Skin epidermis (tissue), 12 donors: ENCODE measurements around the gene MID1.

ENCODE experiments used
- H3K27ac ChIP-seq, 21 experiments: fragments of 200-600 bp; sonication (generic) in 11 of 21; one replicate each; pipeline ENCODE4 v1.5.0; 2020; ENCODE audit warnings: mild to moderate bottlenecking in 3 of 21, inconsistent platforms in 2 of 21, moderate library complexity in 2 of 21
- H3K4me3 ChIP-seq, 7 experiments: fragments of 200-600 bp; sonication (generic) in 2 of 7; one replicate each; pipeline ENCODE4 v1.5.0; 2020; ENCODE audit warnings: inconsistent platforms in 2 of 7, mild to moderate bottlenecking in 2 of 7, moderate library complexity in 1 of 7

The MID1 gene

DNA sequence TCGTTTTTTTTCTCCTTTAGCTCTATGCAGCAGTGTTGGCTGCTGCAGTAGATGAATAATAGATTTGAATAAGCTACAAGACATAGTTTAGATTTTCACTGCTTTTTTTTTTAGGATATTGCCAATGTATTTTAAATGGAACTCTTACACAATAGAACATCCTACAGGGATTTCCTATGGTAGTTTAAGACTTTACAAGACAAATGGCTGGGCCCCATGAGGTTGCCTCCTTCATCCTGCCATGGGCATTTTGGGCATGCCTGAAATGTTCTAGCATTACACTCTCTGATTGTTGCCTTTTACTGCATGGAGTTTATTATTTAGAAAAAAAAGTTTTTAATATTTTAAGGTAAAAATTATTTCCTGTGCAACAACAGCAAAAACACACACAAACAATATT lies 74.5 kb downstream of the MID1 start:
- no peak overlapping the region for H3K27ac ChIP-seq
- H3K4me3 ChIP-seq, result no peak overlapping the region

DNA sequence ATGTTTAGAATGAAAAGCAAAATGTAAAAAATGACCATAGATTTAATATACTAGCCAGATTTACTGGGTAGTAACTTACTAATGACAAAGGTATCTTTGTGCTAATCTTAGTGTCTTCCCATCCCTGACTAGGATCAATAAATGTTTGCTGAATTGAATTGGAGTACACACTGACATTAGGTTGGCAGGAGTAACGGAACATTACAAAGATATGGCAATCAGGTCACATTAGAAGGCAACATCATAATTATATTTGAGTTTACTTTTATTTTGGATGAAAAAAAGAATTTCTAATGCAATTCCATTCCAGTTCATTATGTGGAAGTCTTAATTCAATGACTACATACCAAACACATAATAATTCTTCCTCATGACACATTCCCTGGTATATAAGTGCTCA lies 77.8 kb downstream of the MID1 start:
- H3K27ac ChIP-seq, result no peak overlapping the region
- H3K4me3 ChIP-seq, result no peak overlapping the region

DNA sequence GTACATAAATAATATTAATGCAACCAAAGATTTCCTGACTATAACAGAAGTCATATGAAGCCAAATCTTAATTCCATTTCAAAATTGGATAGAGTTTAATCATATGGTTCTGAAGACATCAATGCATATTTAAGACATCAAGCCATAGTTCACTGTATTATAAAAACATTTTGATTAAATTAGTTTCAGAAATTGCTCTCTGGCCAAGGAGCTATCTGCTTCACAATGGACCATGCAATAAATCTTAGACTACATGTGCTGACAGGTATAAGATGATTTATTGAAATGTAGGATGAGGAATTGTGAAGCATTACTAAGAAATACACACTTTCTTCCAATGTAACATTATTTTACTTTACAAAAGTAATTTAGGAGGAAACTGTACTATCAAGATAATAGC lies 81.6 kb downstream of the MID1 start:
- Histone ChIP-seq H3K4me3 (no peak overlapping the region), H3K27ac (no peak overlapping the region)

DNA sequence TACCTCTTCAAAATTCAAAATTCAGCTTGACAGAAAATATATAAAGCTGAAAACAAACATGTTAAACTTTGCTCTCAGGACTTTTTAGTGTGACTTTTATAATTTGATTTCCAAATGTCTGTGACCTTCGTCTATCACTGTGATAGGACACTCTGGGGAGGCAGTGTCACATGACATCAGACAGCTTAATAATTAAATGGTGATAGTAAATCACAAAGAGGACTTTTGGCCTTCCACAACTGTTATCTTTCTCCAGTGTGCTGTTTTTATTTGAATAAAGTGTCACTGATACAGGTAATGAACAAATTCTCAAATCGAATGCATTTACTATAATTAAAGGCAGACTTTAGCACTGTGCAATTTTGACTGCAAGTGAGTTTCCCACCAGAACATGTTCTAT lies 83.1 kb downstream of the MID1 start:
- no peak overlapping the region for H3K4me3 ChIP-seq
- H3K27ac ChIP-seq, result no peak overlapping the region

DNA sequence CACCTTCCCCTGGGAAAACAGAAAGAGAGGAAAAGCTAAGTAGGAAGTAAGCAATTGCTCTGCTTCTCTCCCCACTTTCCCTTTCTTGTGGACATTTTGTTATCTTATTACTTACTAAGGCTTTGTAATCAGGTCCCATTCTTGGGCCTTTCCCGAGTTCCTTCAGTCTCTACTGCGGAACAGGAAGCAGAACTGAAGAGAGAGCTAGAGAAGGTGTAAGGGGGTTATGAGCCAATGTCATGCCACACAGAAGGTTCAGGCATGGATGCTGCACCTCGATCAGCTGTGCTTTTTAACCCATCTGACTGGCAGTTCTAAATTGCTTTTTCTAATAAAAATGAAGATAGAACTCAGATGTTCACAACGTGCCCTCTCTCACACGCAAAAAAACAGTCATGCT lies 83.6 kb downstream of the MID1 start:
- H3K4me3 ChIP-seq, result no peak overlapping the region

DNA sequence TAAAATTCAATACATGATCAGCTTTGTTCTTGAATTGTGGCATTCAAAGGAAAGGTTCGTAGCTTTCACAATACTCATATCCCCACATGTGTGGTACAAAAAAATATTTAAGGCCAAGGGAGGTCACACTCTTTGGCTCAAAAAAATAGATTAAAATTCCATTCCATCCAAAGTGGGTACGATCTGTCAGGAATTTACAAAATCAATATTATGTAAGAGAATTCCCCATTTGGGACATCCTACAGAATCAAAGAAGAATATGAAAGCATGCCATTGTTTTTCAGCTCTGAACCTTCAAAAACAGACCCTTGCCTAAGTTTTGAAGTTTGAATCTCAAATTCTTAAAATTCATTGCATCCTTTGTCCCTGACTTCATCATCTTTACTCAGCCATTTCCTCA lies 85.8 kb downstream of the MID1 start:
- H3K4me3 ChIP-seq, result no peak overlapping the region
- H3K27ac ChIP-seq, result no peak overlapping the region

More for the DNA sequence above, 83.6 kb downstream of the MID1 start:
- no peak overlapping the region for H3K27ac ChIP-seq

DNA sequence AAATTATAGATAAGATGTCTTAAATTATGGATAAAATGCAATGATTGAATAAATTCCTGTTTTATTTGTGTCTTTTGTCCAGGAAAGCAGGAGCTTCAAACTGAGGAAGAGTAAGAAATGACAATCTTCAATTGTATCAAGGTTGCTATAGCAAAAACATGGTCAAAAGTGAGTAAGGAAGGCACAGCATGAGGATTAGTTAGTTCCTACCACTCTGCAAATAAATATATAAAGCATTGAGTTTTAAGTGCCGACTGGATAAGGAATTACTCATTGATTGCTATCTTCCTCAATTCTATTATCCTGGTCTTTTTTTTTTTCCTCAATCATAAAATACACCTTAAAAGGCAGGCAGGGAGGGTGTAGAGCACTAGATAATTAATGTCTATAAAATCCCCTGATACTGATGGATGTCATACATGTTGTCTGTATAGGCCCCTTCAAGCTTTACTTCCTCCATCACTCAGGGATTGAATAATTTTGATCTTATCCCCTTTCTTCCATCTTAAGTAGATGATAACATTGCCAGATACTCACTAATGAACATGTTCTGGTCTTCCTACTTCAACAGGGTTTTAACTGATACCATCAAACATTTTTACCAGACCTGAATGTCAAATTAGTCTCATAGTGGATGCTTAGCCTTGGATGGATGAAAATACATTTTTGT lies 86.6 kb downstream of the MID1 start:
- Histone ChIP-seq H3K27ac (no peak overlapping the region), H3K4me3 (no peak overlapping the region)

DNA sequence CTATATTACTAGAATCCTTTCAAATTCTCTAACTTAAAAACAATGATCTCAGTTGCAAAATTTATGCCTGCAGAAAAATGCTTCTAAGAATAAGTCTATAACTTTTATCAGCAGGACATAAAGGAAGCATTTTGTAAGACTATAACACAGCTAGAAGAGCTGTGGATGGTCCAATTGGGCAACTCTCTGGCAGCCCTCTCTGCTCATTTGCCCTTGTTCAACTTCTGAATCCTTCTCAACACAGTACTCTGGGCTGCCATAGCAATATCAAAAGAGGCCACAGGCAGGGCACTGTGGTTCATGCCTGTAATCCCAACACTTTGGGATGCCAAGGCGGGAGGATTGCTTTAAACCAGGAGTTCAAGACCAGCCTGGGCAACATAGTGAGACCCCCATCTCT lies 88.5 kb downstream of the MID1 start:
- Histone ChIP-seq H3K27ac (no peak overlapping the region), H3K4me3 (no peak overlapping the region)

DNA sequence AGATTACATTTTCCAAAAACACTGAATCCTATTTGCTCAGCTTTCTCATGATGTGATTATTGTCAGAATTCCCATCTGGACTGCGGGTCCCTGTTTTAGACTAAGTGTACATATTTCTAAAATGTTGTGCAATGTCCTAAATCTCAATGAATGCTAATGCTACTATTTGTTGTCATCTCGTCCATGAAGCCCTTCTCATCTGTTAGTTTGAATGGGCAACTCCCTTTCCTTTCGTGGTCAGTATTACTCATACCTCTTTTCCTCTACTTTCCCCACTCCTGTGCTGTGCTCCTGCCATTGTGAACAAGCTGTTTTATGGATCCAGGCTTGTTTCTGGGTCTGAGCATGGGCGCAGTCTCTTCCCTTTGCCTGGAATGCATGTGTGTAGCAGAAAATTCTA lies 91.0 kb downstream of the MID1 start:
- Histone ChIP-seq H3K4me3 (no peak overlapping the region), H3K27ac (no peak overlapping the region)

DNA sequence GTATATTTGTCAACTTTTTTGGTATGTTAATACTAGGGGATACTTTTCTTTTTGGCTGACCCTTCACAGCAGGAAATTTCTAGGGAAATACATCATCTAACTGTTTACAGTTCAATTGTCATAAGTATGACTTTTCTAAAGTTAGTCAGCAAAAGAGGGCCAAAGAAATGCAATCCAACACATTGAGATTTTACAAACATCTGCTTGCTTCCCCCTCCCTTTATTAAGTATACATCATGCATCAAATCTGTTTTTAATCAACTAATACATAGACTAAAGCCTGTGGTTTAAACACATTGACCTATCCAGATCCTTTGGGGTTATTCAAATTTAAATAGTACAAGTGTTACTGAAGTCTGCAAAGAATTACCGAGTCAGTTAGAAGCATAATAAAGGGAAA lies 93.9 kb downstream of the MID1 start:
- Histone ChIP-seq H3K4me3 (no peak overlapping the region), H3K27ac (no peak overlapping the region)

DNA sequence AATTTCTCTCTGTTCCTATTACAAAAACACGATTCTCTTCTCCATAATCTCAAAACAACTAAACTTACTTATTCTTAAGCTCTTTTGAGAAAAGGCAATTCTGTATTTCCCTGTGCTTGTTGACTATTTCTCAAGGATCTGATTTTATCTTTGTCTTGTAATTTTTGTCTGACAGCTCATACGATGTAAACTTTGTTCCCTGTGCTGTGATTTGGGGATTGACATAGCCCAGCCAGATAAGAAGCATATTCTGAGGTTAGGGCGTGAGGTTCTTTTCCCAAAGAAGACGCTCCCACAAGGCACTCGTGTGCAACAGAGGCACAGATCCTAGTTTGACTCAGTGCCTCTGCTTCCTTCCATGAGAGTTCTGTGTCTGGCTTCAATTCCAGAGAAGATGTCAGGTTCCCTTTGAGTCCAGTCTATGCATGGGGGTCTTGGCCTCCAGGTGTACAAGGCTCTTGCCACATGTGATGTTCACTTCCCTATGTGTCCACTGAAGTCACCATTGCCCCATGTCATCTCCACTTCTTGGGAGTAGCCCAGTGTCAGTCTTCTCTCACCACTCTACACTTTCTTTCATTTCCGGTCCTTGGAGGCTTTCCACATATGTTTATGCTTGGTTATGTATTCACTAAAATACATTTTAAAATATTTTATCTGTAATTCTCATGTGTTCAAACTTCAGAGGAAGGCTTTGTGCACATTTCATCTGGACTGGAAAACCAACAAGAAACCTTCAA lies 94.8 kb downstream of the MID1 start:
- no peak overlapping the region for H3K27ac ChIP-seq
- H3K4me3 ChIP-seq, result no peak overlapping the region

DNA sequence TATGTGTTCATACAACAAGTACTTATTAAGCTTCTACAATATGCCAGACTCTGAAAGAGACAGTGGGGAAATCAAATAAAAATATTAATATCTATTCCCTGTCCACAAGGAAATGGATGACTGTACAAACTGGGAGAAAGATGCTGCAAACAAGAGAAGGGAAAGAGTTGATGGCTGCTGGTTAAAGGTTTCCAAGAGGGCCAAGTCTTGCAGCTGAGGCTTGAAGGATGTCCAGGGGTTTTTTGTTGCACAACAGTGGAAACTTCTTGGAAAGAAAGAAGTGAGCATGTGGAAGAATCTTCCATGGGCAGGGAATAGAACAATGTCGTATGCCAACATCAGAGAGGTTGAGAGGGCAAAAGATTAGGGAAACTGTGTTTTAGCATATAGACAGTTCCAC lies 95.8 kb downstream of the MID1 start:
- Histone ChIP-seq H3K27ac (no peak overlapping the region), H3K4me3 (no peak overlapping the region)

DNA sequence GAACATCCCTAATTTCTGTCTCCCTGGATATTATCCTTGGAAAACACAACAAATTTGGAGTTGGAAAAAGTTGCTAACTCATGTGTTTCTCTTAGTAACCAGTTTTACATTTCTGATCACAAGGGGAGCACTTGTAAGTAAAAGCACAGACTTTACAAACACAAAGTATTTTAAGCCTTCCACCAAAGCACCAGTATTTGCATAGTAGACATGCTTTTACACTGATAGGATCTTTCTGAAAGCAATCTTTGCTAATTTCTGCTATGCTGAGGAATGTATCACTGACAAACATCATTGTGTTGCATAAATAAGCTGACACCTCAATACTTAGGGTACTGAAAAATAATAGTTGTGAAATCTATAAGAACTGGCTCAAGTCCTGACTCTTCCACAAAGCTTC lies 100.6 kb downstream of the MID1 start:
- no peak overlapping the region for H3K4me3 ChIP-seq
- no peak overlapping the region for H3K27ac ChIP-seq

DNA sequence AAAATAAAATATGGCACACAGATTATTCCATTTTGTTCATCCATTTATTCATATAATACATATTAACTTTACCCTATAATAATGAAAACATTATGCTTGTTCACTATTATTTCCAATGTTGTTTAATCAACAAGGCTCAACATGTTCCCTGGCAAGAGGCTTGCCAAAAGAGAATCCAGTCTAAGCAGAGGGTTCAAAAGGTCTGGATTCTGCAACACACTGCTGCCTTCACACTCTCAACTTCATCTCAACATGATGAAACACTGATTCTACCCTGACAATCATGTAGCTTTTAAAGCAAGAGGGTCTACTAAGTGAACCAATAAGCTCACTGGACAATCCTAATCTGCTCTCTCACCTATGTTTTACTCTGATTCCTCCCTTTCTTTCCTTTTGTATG lies 101.1 kb downstream of the MID1 start:
- H3K27ac ChIP-seq, result no peak overlapping the region

DNA sequence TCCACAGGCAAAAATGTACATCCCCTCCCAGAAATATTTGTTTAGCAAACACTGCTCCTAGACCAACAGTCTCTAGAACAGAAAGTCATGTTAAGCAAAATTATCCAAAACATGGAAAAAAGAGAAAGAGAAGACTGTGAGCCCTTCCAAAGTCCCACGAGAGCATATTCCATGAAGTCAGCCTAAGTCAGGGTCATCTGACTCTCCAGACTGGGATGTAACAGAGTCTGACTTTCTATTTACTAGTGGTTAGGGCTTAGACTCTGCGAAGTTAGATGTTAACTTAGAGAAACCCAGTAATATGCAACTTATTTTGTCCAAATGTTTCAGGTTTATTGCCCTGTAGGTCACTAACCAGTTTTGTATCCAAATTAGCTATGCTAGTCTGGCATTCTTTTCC lies 102.3 kb downstream of the MID1 start:
- H3K4me3 ChIP-seq, result no peak overlapping the region
- no peak overlapping the region for H3K27ac ChIP-seq

More for the DNA sequence above, 101.1 kb downstream of the MID1 start:
- H3K4me3 ChIP-seq, result no peak overlapping the region

DNA sequence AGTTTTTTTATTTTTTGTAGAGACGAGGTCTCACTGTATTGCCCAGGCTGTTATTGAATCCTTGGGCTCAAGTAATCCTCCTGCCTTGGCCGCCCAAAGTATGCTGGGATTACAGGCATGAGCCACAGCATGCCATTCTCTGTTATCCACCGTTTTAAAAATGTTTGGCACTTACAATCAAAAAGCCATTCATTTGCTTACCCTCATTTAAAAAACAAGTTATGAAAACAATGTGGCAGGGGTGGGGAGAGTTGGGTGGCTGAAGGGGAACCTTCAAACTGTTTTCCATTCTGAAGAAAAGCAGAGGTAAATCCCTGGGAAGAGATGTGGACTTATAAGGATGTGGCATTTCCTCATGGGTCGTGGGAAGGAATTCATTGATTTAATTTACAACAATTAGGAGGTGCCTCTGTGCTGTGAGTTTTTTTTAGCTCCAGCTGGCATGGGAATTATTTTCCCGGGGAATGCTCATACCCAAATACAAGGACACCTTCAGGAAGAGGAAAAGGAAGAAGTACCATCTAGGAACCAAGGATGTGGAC lies 103.5 kb downstream of the MID1 start:
- Histone ChIP-seq H3K4me3 (no peak overlapping the region), H3K27ac (no peak overlapping the region)

DNA sequence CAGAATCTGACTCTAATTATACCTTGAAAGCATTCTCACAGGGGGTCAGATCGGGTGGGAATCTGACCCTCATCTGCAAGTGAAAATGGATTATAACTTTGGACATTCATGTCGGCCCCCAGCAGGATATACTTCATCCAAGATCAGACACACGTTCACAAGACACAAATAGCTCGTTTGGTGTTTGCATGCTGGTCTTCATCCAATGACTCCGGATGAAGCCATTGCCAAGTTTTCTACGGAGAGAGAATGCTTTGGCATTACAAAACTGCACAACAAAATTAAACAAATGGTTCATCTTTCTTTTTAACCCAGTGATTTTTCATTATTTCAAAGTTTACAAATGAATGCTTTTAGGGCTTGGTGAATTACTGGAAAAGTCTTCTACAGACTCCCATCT lies 105.5 kb downstream of the MID1 start:
- H3K27ac ChIP-seq, result no peak overlapping the region
- no peak overlapping the region for H3K4me3 ChIP-seq

DNA sequence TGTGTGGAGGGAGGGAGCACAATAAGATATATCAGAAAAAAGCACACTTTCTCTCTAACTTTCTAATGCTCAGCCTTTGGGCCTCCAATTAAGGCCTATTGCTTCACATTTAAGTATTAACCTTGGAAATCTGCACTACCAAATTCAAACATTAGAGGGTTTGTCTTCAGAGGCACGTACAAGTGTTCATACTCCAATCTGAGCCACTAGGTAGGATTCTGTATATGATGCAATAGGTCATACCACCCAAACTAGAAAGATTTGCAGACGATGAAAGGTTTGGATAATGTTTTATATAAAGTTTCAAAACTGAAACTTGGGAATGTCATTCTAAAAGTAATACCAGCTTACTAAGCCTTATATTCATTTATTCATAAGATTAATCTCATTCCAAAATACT lies 106.4 kb downstream of the MID1 start:
- no peak overlapping the region for H3K4me3 ChIP-seq
- H3K27ac ChIP-seq, result no peak overlapping the region

DNA sequence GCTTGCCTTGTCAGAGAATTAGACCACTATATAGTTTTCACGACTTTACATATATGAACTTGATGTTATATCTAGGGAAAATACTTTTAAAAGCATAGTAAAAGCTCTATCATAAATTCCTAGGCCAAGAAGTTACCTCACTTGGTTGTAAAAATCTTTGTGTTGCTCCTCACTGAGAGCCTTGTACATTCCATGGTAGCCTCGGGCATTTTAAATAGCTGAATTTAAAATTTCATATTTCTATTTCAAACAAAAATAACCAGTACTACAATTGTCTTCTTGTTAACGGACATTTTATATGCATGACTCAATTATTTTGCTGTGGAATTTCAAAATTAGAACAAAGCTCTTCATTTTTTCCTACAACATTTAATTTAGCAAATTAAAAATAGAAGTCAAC lies 107.6 kb downstream of the MID1 start:
- Histone ChIP-seq H3K4me3 (no peak overlapping the region), H3K27ac (no peak overlapping the region)

DNA sequence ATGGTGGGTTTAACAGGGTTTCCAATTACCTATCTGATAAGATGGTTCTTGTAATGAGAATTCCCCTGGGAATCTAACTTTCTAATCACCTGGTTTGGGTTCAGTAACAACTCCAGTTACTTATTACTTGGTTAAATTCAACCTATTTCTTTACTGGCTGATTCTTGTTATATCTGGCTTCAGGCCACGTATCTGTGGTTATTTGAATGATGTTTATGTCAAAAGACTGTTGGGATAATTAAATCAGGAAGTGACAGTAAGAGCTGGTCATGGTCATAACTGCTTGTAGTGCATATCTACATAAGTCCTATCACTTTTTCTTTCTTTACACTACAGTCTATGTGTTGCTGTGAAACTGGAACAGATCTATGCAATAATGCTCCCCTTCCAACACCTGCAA lies 108.1 kb downstream of the MID1 start:
- no peak overlapping the region for H3K27ac ChIP-seq
- no peak overlapping the region for H3K4me3 ChIP-seq

DNA sequence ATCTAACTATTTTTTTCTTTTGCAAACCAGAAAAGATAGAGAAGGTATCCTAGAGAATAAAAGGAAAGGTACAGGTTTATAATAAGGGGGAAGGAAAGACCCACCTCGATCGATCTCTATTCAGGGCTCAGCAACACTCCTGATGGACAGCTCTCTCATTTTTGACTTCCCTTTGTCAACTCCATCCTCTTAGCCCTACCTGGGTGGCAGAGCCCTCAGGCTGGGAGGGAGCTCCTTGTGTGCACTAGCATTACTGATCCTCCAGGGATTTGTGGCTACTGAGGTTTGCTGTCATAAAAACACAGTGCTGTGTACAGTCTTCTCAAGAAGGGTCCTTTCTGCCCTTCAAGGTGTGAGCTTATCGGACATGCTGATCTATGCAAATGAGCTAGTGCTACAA lies 111.0 kb downstream of the MID1 start:
- no peak overlapping the region for H3K4me3 ChIP-seq

DNA sequence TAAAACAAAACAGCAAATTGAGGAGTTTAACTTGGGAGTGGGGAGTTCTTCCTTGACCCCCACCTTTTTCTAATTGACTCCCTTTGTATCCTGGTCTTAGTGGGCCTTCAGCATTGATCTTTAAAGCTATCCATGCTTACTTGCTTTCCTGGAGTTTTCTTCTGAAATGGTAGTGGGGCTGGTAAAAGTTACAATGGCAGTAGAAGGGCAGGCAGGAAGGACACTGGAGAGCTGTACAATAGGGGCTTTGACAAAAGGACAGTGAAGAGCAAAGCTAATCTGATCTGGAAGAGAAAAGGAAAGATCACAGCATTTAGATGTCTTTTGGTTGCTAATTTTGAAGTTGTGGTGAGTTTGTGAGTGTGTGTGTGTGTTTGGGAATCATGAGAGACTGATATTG lies 111.5 kb downstream of the MID1 start:
- H3K27ac ChIP-seq, result no peak overlapping the region
- H3K4me3 ChIP-seq, result no peak overlapping the region

More for the DNA sequence above, 111.0 kb downstream of the MID1 start:
- H3K27ac ChIP-seq, result no peak overlapping the region
